Activated naive CD4-positive, alpha-beta T cell treated with anti-CD3 and anti-CD28 coated beads, Interleukin-2, amount 50 U/mL, for 16 hours (primary cell): ENCODE measurements around the gene EVI5L.
A peak's percentile ranks its signal among the peaks of the same experiment; 100 is the strongest.
"Not testable (repeated sequence)": the region's sequence is repeated elsewhere in the genome, so short reads cannot be mapped to it uniquely, and the experiment has no call there.

Experiments used
- DNase-seq: peaks from one replicate; pipeline ENCODE4 v3.0.0-alpha.2; 2020

The EVI5L gene

DNA sequence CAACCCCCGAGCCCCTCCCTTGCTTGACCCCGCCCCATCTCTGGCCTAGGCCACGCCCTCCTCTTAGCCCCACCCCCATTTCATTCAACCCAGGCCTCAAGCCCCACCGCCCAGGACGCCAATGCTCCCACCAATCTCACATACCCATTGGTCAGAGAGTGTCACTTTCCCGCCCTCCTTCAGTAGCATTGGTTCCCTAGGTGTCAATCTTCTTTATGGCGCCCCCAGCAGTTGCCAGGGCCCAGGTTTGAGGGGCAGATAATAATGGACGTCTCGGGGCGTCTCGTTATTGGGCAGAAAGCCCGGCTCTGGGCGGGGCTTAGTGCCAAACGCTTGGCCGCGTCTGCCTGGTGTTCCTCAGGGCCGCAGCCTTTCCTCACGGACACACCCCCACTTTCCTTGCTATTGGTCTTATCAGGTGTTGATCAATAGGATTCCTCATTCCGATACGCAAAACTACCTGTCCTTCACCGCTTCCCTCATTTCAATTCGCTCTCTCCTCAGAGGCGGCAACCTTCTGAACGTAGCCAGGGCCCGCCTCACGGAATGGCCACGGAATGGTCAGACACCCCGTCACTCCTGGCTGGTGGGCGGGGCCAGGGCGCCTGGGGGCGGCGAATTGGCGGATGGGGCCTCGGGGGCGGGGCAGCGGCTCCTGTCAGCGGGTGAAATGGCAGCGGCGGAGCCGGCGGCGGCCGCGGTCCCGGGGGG lies at the start of gene EVI5L:
Gene EVI5L, plus strand, starts transcription at position 658 of the 711 bp plus-strand sequence. CDS start 16,325 bp downstream, outside the sequence.
- DNase-seq = peak; percentile 100

DNA sequence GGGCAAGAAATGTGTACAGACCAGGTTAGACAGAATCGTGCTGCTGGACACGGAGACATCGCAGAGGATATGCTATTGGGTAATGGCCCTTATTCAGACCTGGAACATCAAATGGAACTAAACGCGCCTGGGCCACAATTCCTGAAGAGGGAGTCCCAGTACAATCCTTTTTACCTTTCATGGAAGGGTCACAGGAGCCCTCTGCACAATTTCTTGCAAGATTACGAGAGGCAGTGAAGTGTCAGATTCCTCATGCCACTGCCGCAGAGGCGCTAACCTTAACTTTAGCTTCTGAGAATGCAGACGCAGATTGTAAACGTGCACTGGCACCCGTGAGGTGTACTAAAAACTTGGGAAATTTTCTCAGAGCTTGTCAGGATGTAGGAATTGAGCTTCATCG lies 48.9 kb upstream of the EVI5L start:
- DNase-seq = no peak

GRCh38 chr19:7783991-7784423 lies 46.0 kb upstream of the EVI5L start:
- DNase-seq = no peak

- no peak for DNase-seq
These were observed 45.2 kb upstream of the EVI5L start for GRCh38 chr19:7784856-7785255.

GRCh38 chr19:7787141-7787540 lies 42.9 kb upstream of the EVI5L start:
- DNase-seq = no peak

DNA sequence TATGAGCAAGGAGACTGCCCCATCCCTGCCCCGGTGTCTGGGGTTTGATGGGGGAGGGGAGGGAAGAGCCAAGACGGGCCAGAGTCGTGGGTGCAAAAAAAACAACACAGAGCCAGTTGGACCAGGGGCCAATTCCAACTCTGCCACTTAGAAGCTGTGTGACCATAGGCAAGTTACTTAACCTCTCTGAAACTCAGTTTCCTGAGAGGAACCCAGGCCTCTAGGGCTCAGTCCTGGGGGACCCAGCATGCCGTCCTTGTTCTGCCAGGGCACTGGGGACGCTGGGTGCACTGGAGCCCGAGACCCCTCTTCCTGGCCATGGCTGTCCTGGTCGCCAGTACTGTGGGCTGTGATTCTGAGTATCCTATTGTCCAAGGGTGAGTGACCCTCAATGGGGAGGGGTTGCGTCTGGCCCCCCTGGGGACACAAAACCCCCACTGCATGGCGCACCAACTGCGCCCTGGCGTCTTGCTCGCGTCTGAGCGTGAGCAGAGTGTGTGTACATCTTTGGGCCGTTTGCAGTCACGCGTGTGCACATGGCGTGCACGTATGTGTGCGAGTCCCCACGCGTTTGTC lies 42.3 kb upstream of the EVI5L start:
- DNase-seq = no peak

DNA sequence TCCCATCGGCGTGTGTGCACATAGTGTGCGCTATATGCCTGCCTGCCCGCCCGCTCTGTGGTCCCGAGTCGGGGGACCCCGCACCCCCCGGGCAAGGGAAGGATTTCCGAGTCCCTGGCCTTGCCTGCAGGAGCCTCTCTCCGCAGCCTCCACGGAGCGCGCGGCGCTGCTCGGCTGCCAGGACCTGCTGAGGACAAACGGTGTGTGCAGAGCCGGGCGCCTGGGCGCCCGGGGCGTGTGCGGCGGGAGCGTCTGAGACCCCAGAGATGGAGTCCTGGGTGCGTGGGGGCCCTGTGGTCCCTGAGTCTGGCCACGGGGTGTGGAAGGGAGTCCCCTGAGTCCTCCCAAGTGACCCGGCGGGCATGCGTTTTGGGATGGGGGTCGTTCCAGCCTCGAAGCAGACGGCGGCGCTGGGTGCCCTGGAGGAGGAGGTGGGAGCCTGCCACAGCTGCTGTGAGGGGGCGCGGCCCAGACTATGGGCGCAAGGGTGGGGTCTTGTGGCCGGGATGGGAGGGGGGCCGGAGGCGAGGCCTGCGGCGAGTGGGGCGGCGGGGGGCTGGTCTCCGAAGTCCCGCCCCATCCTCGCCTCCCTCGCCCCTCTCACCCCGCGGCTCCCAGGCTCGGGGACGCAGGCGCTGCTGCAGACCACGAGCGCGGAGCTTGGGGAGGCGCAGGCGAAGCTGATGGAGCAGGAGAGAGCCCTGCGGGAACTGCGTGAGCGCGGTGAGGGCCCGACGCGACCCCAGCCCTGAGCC lies 41.7 kb upstream of the EVI5L start:
- DNase-seq = no peak

GRCh38 chr19:7788933-7789323 lies 41.1 kb upstream of the EVI5L start:
- no peak for DNase-seq

- peak; percentile 66 for DNase-seq
These were observed 40.6 kb upstream of the EVI5L start for GRCh38 chr19:7789447-7789846.

DNA sequence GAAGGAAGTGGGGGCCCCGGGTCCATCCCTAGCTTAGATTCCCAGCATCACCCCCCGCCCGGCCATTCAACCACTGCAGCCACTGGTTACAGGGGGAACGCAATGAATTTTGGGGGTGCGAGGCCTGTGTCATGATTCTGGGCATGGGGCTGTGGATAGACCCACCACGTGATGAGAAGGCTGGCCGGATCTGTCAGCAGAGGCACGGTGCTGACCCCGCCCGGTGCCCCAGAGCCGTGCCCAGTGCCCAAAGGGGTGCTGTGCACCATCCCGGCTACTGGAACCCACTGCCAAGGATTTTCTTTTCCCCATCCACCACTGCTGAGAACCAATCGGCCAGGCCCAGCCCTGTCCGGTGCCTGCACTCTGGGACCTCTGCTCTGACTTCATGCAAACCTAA lies 39.6 kb upstream of the EVI5L start:
- DNase-seq = no peak

- DNase-seq = no peak
These were observed 37.7 kb upstream of the EVI5L start for GRCh38 chr19:7792281-7792680.

- DNase-seq = not testable (repeated sequence)
These were observed 37.3 kb upstream of the EVI5L start for GRCh38 chr19:7792701-7793100.

DNA sequence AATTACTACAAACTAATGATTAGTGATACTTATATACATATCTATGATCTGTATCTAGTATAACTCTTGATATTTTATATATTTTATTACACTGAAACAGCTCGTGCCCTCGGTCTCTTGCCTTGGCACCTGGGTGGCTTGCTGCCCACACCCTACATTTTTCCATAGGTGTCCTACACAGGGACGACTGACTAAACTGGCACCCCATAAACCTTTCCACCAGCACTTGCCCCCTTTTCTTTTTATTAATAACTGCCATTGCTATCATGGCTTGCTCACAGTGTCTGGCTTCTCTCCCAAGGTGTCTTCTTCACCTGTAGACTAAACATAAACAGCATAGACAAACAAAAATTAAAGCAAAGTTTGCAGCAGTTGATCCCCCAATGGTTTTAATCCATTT lies 36.5 kb upstream of the EVI5L start:
- no peak for DNase-seq

DNA sequence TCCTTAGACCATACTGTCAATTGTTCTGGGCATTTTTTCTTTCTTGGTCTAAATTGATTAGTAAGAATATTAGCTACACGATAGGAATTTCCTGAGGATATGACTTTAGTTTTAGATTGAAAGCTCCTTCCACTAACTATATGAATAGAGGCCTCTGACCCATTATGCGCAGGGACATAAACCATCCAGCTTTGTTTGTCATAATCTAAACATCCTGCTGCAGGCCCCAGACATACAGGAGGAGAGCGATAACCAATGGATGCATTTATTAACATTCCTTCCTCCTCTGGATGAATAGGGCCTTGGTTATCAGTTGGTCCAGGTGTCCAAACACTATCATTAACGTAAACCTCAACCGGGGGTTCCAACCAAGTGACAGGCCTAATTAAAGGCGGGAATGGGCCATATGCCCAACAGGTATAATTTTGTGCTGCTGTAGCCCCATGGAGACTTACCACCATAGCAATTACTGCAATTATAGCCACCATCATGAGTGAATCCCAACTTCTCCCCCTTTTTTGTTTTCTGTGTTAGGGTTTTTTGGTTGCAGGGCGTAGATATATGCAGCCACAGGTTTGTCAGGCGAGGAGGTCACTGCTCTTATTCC lies 34.4 kb upstream of the EVI5L start:
- no peak for DNase-seq

GRCh38 chr19:7799640-7800355 lies 30.2 kb upstream of the EVI5L start:
- peak; percentile 53 for DNase-seq

GRCh38 chr19:7801020-7801570 lies 28.9 kb upstream of the EVI5L start:
- DNase-seq = no peak

- DNase-seq = no peak
These were observed 23.8 kb upstream of the EVI5L start for GRCh38 chr19:7806234-7806633.

DNA sequence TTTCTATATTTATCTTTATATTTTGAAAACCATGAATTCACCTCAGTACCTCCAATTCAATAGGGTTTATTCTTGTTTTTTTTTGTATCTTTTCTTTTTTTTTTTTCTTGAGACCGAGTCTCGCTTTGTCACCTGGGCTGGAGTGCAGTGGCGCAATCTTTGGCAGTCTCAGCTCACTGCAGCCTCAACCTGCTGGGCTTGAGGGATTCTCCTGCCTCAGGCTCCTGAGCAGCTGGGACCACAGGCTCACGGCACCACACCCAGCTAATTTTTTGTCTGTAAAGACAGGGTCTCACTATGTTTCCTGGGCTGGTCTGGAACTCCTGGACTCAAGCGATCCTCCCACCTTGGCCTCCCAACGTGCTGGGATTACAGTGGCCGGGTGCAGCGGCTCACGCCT lies 23.1 kb upstream of the EVI5L start:
- DNase-seq = no peak

DNA sequence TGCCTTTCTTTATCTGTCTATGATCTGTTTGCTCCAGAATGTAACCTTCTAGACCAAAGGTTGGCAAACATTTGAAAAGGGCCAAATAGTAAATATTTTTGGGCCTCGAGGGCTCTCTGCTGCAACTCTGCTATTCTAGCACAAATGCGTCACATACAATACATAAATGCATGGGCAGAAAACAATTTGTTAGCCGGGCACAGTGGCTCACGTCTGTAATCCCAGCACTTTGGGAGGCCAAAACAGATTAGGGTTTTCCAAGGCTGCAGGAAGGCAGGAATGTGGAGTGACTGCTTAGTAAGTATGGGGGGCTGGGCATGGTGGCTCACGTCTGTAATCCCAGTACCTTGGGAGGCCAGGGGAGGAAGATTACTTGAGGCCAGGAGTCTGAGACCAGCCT lies 21.9 kb upstream of the EVI5L start:
- DNase-seq = no peak

DNA sequence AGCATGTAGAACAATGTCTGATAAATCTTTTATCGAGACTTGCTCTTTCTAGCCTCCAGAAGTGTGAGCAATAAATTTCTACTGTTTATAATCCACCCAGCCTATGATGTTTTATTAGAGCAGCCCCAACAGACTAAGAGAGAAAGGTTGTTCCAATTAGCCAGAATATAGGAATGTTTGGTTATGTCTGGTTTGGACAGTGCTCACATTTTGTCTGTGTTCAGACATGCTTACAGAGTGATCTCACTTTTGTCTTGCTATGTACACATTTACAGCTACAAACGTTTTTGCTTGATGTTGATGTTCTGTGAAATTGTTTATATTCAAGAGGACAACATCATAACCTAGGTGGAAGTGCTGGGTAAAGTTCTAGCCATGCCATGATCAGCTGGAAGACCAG lies 18.0 kb upstream of the EVI5L start:
- no peak for DNase-seq

DNA sequence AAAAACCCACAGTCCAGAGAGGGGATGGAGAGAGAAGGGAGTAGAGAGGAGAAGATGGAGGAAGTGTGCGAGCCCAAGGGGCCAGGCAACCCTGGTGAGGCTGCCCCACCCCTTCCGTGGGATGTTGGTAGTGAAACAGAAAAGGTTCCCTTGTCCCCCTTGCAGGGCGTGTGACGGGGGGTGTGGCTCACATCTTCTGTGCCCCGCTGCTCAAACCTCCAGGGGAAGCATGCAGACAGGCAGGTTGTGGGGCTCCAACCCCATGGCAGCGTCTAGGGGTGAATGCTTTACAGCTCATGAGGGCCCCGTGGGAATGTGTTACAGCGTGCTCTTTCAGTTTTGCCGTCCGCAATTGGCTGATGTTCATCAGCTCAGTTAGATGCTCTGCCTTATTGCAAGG lies 14.7 kb upstream of the EVI5L start:
- DNase-seq = no peak

DNA sequence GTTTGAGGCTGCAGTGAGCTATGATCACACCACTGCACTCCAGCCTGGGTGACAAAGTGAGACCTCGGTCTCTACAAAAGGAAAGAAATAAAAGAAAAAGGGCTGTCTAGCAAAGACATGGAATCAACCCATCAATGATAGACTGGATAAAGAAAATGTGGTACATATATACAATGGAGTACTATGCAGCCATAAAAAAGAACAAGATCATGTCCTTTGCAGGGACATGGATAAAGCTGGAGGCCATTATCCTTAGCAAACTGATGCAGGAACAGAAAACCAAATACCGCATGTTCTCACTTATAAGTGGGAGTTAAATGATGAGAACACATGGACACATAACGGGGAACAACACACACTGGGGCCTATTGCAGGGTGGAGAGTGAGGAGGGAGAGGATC lies 14.0 kb upstream of the EVI5L start:
- not testable (repeated sequence) for DNase-seq

- no peak for DNase-seq
These were observed 12.2 kb upstream of the EVI5L start for GRCh38 chr19:7817801-7818200.
